Activated CD4-positive, alpha-beta T cell treated with anti-CD3 and anti-CD28 coated beads, Interleukin-2, amount 10 ng/mL, durations not matched to agents 7 days and 5 days (primary cell): ENCODE results near the gene STIP1. TPM values are rescaled to one million over a fixed set of nuclear protein-coding genes. Genes with fewer than 3 reads are reported as not detected.

Experiments used
- CTCF ChIA-PET: fragments of 350-600 bp; sonication (Branson Sonifier 250); formaldehyde crosslinking; loops from one replicate; lab custom pipeline; 2021; ENCODE audit warnings: antibody characterized with exemption; lab: Charles Lee
- POLR2A ChIA-PET: fragments of 350-600 bp; sonication (Branson Sonifier 250); formaldehyde crosslinking; loops from one replicate; lab custom pipeline; 2021; ENCODE audit warnings: antibody characterized with exemption; lab: Charles Lee
- DNase-seq: peaks from one replicate; pipeline ENCODE4 v3.0.0-alpha.2; 2020
- H3K27ac Mint-ChIP-seq: one replicate; pipeline ENCODE4 v1.8.0; 2021; ENCODE audit warnings: mild to moderate bottlenecking, moderate library complexity, mixed read lengths
- H3K27me3 Mint-ChIP-seq: one replicate; pipeline ENCODE4 v1.8.0; 2021; ENCODE audit warnings: mixed read lengths
- H3K36me3 Mint-ChIP-seq: one replicate; pipeline ENCODE4 v1.8.0; 2021; ENCODE audit warnings: low read depth, mixed read lengths
- H3K4me1 Mint-ChIP-seq: one replicate; pipeline ENCODE4 v1.8.0; 2021; ENCODE audit warnings: mixed read lengths
- H3K4me3 Mint-ChIP-seq: one replicate; pipeline ENCODE4 v1.8.0; 2021; ENCODE audit warnings: mild to moderate bottlenecking, moderate library complexity, mixed read lengths
- H3K9me3 Mint-ChIP-seq: one replicate; pipeline ENCODE4 v1.8.0; 2021; ENCODE audit warnings: mixed read lengths
- total RNA-seq, 2 experiments: library from RNA; stranded (reverse); gene quantifications; one replicate each; pipeline ENCODE4 v1.2.3, GENCODE V29; 2021

The STIP1 gene
- total RNA-seq, 2 experiments from 2014 or later, result 211 to 213 TPM

GRCh38 chr11:64252003-64252872 is 66.3 kb downstream of the STIP1 start:
- Mint-ChIP-seq H3K4me1 (peaks cover 21% of the 10 kb centered on the region), H3K36me3 (no peaks in the 10 kb centered on the region), H3K27ac (peak overlapping the region; percentile 62), H3K9me3 (no peaks in the 10 kb centered on the region), H3K27me3 (no peaks in the 10 kb centered on the region), H3K4me3 (peak overlapping the region; percentile 82)
- ChIA-PET POLR2A (no interaction called here), CTCF (interaction anchor here (0.6 to 11.3 kb wide), 13 partner anchors 9 to 1861 kb away, joined by 3 to 162 read pairs (median 7); partner anchors contain the start of genes CATSPERZ, FKBP2, PRDX5 and TRMT112)
- DNase-seq, result no peak

GRCh38 chr11:64253043-64253442 is 67.1 kb downstream of the STIP1 start:
- DNase-seq, result no peak
- ChIA-PET POLR2A (no interaction called here), CTCF (interaction anchor here (1.0 to 11.3 kb wide), 6 partner anchors 10 to 46 kb away, joined by 3 to 162 read pairs (median 12); partner anchors contain the start of gene FERMT3)
- H3K27me3 Mint-ChIP-seq, result no peaks in the 10 kb centered on the region
- no peaks in the 10 kb centered on the region for H3K9me3 Mint-ChIP-seq
- H3K4me3 Mint-ChIP-seq, result peak overlapping the region; percentile 3
- H3K27ac Mint-ChIP-seq, result no peak overlapping the region
- peaks cover 17% of the 10 kb centered on the region for H3K4me1 Mint-ChIP-seq
- no peaks in the 10 kb centered on the region for H3K36me3 Mint-ChIP-seq

GRCh38 chr11:64253481-64253880 is 67.5 kb downstream of the STIP1 start:
- Mint-ChIP-seq H3K4me1 (peaks cover 16% of the 10 kb centered on the region), H3K27ac (no peak overlapping the region), H3K4me3 (peak overlapping the region; percentile 3), H3K27me3 (no peaks in the 10 kb centered on the region), H3K36me3 (no peaks in the 10 kb centered on the region), H3K9me3 (no peaks in the 10 kb centered on the region)
- POLR2A ChIA-PET, result interaction anchor here (0.7 kb wide), 1 partner anchor 30 kb away, joined by 3 read pairs; no protein-coding TSS in a partner anchor
- DNase-seq, result no peak
- CTCF ChIA-PET, result interaction anchor here (0.6 to 3.5 kb wide), 6 partner anchors 10 to 47 kb away, joined by 3 to 12 read pairs (median 3); partner anchors contain the start of genes FERMT3, NUDT22 and TRPT1

Other genes starting within 250 kb of the STIP1 start
- gene NAA40, start 247.2 kb upstream of the STIP1 start, total RNA-seq, result 10 to 100 TPM; 30.4 to 33.6 TPM
- 100 to 1,000 TPM; 451 to 462 TPM for gene COX8A, start 211.6 kb upstream of the STIP1 start, total RNA-seq
- gene OTUB1, start 199.7 kb upstream of the STIP1 start, total RNA-seq, result 100 to 1,000 TPM in 1 of 2 experiments, 10 to 100 TPM in 1; 94.8 to 102 TPM
- not detected for gene FLRT1, start 150.2 kb upstream of the STIP1 start, total RNA-seq
- 10 to 100 TPM in 1 of 2 experiments, 1 to 10 TPM in 1; 9.2 to 11.6 TPM for gene MACROD1, start 20.1 kb upstream of the STIP1 start, total RNA-seq
- 100 to 1,000 TPM; 190 to 207 TPM for gene FERMT3, start 20.6 kb downstream of the STIP1 start, total RNA-seq
- gene TRPT1, start 40.0 kb downstream of the STIP1 start, total RNA-seq, result 10 to 100 TPM; 20.0 to 26.5 TPM
- gene NUDT22, start 40.1 kb downstream of the STIP1 start, total RNA-seq, result 10 to 100 TPM; 70.2 to 82.1 TPM
- 10 to 100 TPM; 39.5 to 40.5 TPM for gene DNAJC4, start 44.4 kb downstream of the STIP1 start, total RNA-seq
- 10 to 100 TPM; 51.1 to 60.3 TPM for gene VEGFB, start 48.4 kb downstream of the STIP1 start, total RNA-seq
- gene FKBP2, start 54.9 kb downstream of the STIP1 start, total RNA-seq, result 10 to 100 TPM; 21.9 to 24.8 TPM
- gene PPP1R14B, start 60.8 kb downstream of the STIP1 start, total RNA-seq, result 10 to 100 TPM; 81.1 to 86.0 TPM
- 10 to 100 TPM; 11.6 to 12.4 TPM for gene PLCB3, start 65.4 kb downstream of the STIP1 start, total RNA-seq
- gene BAD, start 98.5 kb downstream of the STIP1 start, total RNA-seq, result 10 to 100 TPM; 32.0 to 34.2 TPM
- 10 to 100 TPM; 24.6 to 32.2 TPM for gene GPR137, start 99.7 kb downstream of the STIP1 start, total RNA-seq
- gene KCNK4, start 105.1 kb downstream of the STIP1 start, total RNA-seq, result not detected
- gene CATSPERZ, start 114.2 kb downstream of the STIP1 start, total RNA-seq, result not detected
- 10 to 100 TPM; 24.8 to 32.0 TPM for gene ESRRA, start 119.4 kb downstream of the STIP1 start, total RNA-seq
- 100 to 1,000 TPM; 160 to 171 TPM for gene TRMT112, start 131.4 kb downstream of the STIP1 start, total RNA-seq
- 100 to 1,000 TPM in 1 of 2 experiments, 10 to 100 TPM in 1; 97.4 to 106 TPM for gene PRDX5, start 131.9 kb downstream of the STIP1 start, total RNA-seq
- gene CCDC88B, start 154.0 kb downstream of the STIP1 start, total RNA-seq, result 100 to 1,000 TPM; 103 to 127 TPM
- gene RPS6KA4, start 173.0 kb downstream of the STIP1 start, total RNA-seq, result 10 to 100 TPM; 31.0 to 43.0 TPM